Osteocyte (in vitro differentiated cells): Measurements from ENCODE around the gene ZNF569. TPM values are rescaled to one million over a fixed set of nuclear protein-coding genes. Genes with fewer than 3 reads are reported as not detected.

Source experiments
- DNase-seq: peaks from one replicate; pipeline ENCODE4 v3.0.0; 2021; ENCODE audit warnings: mixed read lengths; ENCODE audit not compliant: unreplicated experiment; ENCODE audit errors: extremely low spot score
- H3K27ac Mint-ChIP-seq: one replicate; pipeline ENCODE4 v1.8.0; 2021; ENCODE audit warnings: mild to moderate bottlenecking, mixed read lengths; ENCODE audit not compliant: unreplicated experiment
- H3K27me3 Mint-ChIP-seq: one replicate; pipeline ENCODE4 v1.8.0; 2021; ENCODE audit warnings: mixed read lengths; ENCODE audit not compliant: unreplicated experiment
- H3K36me3 Mint-ChIP-seq: one replicate; pipeline ENCODE4 v1.8.0; 2021; ENCODE audit warnings: mixed read lengths; ENCODE audit not compliant: unreplicated experiment
- H3K4me1 Mint-ChIP-seq: one replicate; pipeline ENCODE4 v1.8.0; 2021; ENCODE audit warnings: mixed read lengths; ENCODE audit not compliant: unreplicated experiment
- H3K4me3 Mint-ChIP-seq: one replicate; pipeline ENCODE4 v1.8.0; 2021; ENCODE audit warnings: mild to moderate bottlenecking, moderate library complexity, mixed read lengths; ENCODE audit not compliant: unreplicated experiment
- H3K9me3 Mint-ChIP-seq: one replicate; pipeline ENCODE4 v1.8.0; 2021; ENCODE audit warnings: mixed read lengths; ENCODE audit not compliant: unreplicated experiment
- long read RNA-seq: library from polyadenylated mRNA; unstranded; transcript quantifications from one replicate; pipeline ENCODE4 v2.0.0, GENCODE V29; 2021
- total RNA-seq: library from RNA; stranded (reverse); gene quantifications from 2 replicates; pipeline ENCODE4 v1.2.1, GENCODE V29; 2021
- TF ChIP-seq, protein P1 (sequence below): fragments of 200-600 bp; sonication (generic); IDR thresholded peaks from 2 replicates; pipeline ENCODE4 v1.5.0; 2021; ENCODE audit warnings: antibody characterized with exemption, mild to moderate bottlenecking, moderate library complexity

Gene ZNF569
- 6.2 and 7.1 TPM in 2 replicates for total RNA-seq
- long read RNA-seq, full-length matches to known transcripts: 31 of 58 reads
- long read RNA-seq, partial matches to known transcripts: 4 of 58 reads
- long read RNA-seq, other reads (novel, unspliced or antisense): 23 of 58 reads

DNA sequence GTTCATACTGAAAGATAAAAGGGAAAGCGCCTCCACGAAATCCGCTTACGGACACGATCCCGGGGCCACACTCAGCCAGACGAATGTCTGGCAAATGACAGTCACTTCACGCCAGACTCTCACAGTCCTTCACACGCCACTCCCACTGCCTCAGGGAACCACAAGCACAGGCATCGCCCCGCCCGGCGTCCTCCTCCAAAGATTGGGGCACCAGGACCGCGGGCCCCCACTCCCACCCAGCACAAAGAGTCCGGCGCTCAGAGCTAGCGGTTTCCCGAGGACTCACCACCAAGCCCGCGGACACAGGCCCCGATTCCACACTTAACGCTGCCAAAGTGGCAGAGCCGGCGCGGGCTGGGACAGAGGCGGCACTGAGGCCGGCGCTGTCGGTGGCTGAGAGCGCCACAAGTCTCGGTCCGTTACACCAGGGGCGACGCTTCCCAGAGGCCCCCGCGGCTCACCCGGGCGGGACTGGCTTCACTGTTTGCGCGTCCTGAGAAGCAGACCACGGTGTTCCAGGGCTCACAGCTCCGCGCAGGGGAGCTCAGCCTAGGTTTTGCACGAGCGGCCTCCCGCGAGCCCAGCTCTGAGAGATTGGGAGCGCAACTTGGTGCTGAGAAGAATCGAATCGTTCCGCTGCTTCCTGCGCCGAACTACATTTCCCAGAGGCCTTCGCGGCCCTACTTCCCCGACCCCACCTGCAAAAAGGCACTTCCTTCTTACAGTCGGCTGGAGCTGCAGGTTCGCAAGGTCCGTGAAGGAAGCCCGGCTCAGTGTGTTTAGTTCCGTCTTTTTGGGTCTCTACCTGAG, at the start of gene ZNF569:
Gene ZNF569 (minus strand): TSS at position 647 of the 810 bp plus-strand sequence. CDS start 22,523 bp downstream, outside the sequence.
- Mint-ChIP-seq H3K4me1 (peaks cover 33% of the 10 kb centered on the region), H3K27ac (peak within 1 kb of the TSS; percentile 97), H3K4me3 (peak within 1 kb of the TSS; percentile 94), H3K9me3 (peaks cover 13% of the 10 kb centered on the region), H3K36me3 (peaks cover 24% of the 10 kb centered on the region), H3K27me3 (no peaks in the 10 kb centered on the region)
- TF ChIP-seq, protein P1, sequence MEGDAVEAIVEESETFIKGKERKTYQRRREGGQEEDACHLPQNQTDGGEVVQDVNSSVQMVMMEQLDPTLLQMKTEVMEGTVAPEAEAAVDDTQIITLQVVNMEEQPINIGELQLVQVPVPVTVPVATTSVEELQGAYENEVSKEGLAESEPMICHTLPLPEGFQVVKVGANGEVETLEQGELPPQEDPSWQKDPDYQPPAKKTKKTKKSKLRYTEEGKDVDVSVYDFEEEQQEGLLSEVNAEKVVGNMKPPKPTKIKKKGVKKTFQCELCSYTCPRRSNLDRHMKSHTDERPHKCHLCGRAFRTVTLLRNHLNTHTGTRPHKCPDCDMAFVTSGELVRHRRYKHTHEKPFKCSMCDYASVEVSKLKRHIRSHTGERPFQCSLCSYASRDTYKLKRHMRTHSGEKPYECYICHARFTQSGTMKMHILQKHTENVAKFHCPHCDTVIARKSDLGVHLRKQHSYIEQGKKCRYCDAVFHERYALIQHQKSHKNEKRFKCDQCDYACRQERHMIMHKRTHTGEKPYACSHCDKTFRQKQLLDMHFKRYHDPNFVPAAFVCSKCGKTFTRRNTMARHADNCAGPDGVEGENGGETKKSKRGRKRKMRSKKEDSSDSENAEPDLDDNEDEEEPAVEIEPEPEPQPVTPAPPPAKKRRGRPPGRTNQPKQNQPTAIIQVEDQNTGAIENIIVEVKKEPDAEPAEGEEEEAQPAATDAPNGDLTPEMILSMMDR: no peak
- peak; percentile 92 for DNase-seq

DNA sequence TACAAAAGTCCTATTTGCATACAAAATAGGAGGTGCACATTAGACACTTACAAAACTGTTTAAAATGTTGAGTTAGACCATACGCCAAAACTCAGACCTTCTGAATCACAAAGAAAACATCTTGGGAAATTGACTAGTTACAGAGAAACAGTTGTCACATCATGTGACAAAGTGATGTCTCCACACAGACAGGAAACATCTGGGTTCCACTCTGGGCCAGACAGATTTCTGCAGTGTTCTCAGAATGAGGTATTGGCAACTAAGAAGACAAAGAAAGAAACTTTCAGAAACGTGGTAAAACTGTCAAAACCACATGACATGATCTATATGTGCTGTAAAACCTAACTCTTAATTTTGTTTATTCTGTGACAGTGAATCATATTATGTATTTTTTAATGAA, 46.2 kb upstream of the ZNF569 start:
- Mint-ChIP-seq H3K36me3 (peaks cover 64% of the 10 kb centered on the region), H3K4me1 (no peaks in the 10 kb centered on the region), H3K4me3 (no peak overlapping the region), H3K27me3 (no peaks in the 10 kb centered on the region), H3K27ac (no peak overlapping the region), H3K9me3 (peaks cover 45% of the 10 kb centered on the region)
- DNase-seq: no peak
- TF ChIP-seq, protein P1: no peak

DNA sequence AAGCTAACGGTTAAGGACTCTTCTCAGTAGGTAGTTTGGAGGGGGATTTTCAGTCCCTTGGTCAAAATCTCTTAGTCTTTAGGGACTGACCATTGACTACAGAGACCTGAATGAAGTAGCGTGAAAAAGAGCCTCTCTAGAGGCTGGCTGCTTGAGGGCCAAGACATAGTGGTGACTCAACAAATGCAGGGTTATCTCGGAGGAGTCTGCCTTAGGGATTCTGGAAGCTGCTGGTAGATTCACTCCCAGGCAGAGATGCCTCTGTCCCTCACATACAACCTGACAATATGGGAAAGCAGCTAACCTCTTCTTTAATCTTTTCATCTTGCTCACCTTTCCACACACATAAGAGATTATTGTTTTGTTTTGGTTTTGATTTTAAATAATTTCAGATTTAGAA, 44.6 kb upstream of the ZNF569 start:
- Mint-ChIP-seq H3K36me3 (peaks cover 55% of the 10 kb centered on the region), H3K27me3 (no peaks in the 10 kb centered on the region), H3K27ac (no peak overlapping the region), H3K9me3 (peaks cover 35% of the 10 kb centered on the region), H3K4me3 (no peak overlapping the region), H3K4me1 (no peaks in the 10 kb centered on the region)
- peak; percentile 7 for DNase-seq
- TF ChIP-seq, protein P1: no peak

DNA sequence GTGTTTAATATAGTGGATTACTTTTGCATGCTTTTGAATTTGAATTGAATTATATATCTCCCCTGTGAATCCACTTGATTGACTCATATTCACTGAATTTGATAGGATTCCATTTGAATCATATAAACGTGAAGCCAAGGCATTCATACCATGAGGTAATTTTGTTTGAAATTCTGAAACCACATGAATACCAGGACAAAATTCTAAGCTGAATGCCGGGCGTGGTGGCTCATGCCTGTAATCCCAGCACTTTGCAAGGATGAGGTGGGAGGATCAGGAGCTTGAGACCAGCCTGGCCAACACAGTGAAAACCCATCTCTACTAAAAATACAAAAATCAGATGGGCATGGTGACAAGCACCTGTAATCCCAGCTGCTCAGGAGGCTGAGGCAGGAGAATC, 43.9 kb upstream of the ZNF569 start:
- no peak for DNase-seq
- no peaks in the 10 kb centered on the region for H3K27me3 Mint-ChIP-seq
- no peak overlapping the region for H3K27ac Mint-ChIP-seq
- H3K4me1 Mint-ChIP-seq: no peaks in the 10 kb centered on the region
- no peak overlapping the region for H3K4me3 Mint-ChIP-seq
- peaks cover 32% of the 10 kb centered on the region for H3K9me3 Mint-ChIP-seq
- peaks cover 49% of the 10 kb centered on the region for H3K36me3 Mint-ChIP-seq
- TF ChIP-seq, protein P1: no peak

DNA sequence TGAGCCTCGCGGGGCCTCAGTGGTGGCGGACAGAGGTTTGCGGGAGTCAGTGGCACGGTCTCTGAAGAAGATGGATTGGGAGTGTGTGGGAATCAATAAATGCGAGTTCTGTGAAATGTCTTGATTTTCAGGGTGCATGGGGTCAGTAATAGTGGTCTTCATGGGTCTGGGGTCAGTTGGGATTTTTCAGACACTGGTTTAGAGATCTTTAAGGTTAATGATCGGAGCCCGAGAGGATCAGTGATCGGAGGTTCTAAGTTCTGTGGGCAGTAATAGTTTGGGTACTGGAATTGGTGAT, 39.9 kb upstream of the ZNF569 start:
- Mint-ChIP-seq H3K27ac (no peak overlapping the region), H3K9me3 (peaks cover 20% of the 10 kb centered on the region), H3K4me1 (no peaks in the 10 kb centered on the region), H3K27me3 (no peaks in the 10 kb centered on the region), H3K36me3 (peaks cover 27% of the 10 kb centered on the region), H3K4me3 (no peak overlapping the region)
- DNase-seq: no peak
- TF ChIP-seq, protein P1: no peak
